K562 (cell line): ENCODE measurements around the gene SEBOX. TPM values are rescaled to one million over a fixed set of nuclear protein-coding genes. Genes with fewer than 3 reads are reported as not detected.
A peak's percentile ranks its signal among the peaks of the same experiment; 100 is the strongest.

Source experiments
- ATAC-seq: fragments of 200-7000 bp; cut with Tn5 transposase; 3 replicates; pipeline ENCODE4 v1.9.1; 2020; ENCODE audit warnings: moderate library complexity
- BruUV-seq: library from RNA; stranded (reverse); fragments of 400-500 nt; replicated peaks from 2 replicates; lab custom pipeline; 2021; lab: Mats Ljungman, UMichigan
- CTCF ChIA-PET: fragments of 300-600 bp; formaldehyde crosslinking; extraction: SDS; loops from one replicate; lab custom pipeline; 2021; ENCODE audit warnings: low intra/inter-chr PET ratio; lab: Yijun Ruan, JAX
- POLR2A ChIA-PET: fragments of 300-600, 350-650 bp; sonication (Branson Sonifier 250); formaldehyde crosslinking; extraction: SDS; loops from one replicate; lab custom pipeline; 2021; ENCODE audit warnings: antibody characterized with exemption, inconsistent platforms; lab: Yijun Ruan, JAX
- DNase-seq, 4 experiments: peaks; one replicate each; pipeline versions ENCODE4 v3.0.0 to v3.0.0-alpha.2; 2011 to 2018; ENCODE audit warnings: low spot score in 3 of 4, mixed read lengths in 3 of 4; ENCODE audit errors: extremely low read depth in 1 of 4
- FAIRE-seq: peaks from 2 replicates; lab custom pipeline; 2011; peaks lifted over from hg19 to GRCh38; lab: Jason Lieb, UNC
- H2AFZ ChIP-seq: 2 replicates; pipeline ENCODE4 v1.6.0; 2011; ENCODE audit warnings: low read depth, low read length, control low read depth, inconsistent platforms
- H3K27ac ChIP-seq: fragments of 200-600 bp; 3 replicates; pipeline ENCODE4 v1.8.0; 2011; ENCODE audit warnings: low read depth, mild to moderate bottlenecking, control low read depth, inconsistent platforms, low read length, moderate library complexity, mixed read lengths; ENCODE audit errors: extremely low read depth
- H3K27me3 ChIP-seq, 2 experiments: fragments of 300-600 bp in 1 of 2; 2 replicates in 1 of 2; 3 replicates in 1 of 2; pipeline versions ENCODE4 v1.6.0 to v1.8.0; 2011; ENCODE audit warnings: inconsistent platforms in 2 of 2, low read length in 2 of 2, mild to moderate bottlenecking in 1 of 2, mixed read lengths in 1 of 2, moderate library complexity in 1 of 2; ENCODE audit not compliant: control insufficient read depth in 2 of 2, insufficient read depth in 2 of 2
- H3K36me3 ChIP-seq: fragments of 300-600 bp; 3 replicates; pipeline ENCODE4 v1.8.0; 2011; ENCODE audit warnings: mild to moderate bottlenecking, low read length, inconsistent platforms; ENCODE audit not compliant: control insufficient read depth, insufficient read depth
- H3K4me1 ChIP-seq, 2 experiments: fragments of 200-600 bp in 1 of 2; replicated peaks in 1 of 2; 2 replicates in 1 of 2; 3 replicates in 1 of 2; pipeline versions ENCODE4 v1.5.1 to v1.8.0; 2011; ENCODE audit warnings: inconsistent platforms in 2 of 2, low read length in 2 of 2, mild to moderate bottlenecking in 1 of 2, mixed read lengths in 1 of 2, moderate library complexity in 1 of 2; ENCODE audit not compliant: control insufficient read depth in 2 of 2, insufficient read depth in 2 of 2
- H3K4me2 ChIP-seq: 2 replicates; pipeline ENCODE4 v1.6.1; 2011; ENCODE audit warnings: low read length, control low read depth, inconsistent platforms, mixed read lengths; ENCODE audit not compliant: insufficient read depth
- H3K4me3 ChIP-seq: fragments of 200-600 bp; sonication (generic), shearing (Covaris generic); 2 replicates; pipeline ENCODE4 v1.5.1; 2016; ENCODE audit warnings: control low read depth, inconsistent platforms
- H3K79me2 ChIP-seq: fragments of 200-600 bp; 3 replicates; pipeline ENCODE4 v1.8.0; 2011; ENCODE audit warnings: low read length, inconsistent platforms; ENCODE audit not compliant: control insufficient read depth, insufficient read depth
- H3K9ac ChIP-seq, 2 experiments: 2 replicates each; pipeline versions ENCODE4 v1.6.0 to v1.6.1; 2011; ENCODE audit warnings: low read depth in 2 of 2, low read length in 2 of 2, control low read depth in 1 of 2, inconsistent platforms in 1 of 2, mild to moderate bottlenecking in 1 of 2, mixed read lengths in 1 of 2; ENCODE audit not compliant: insufficient read depth in 1 of 2
- H3K9me1 ChIP-seq: one replicate; pipeline ENCODE4 v1.6.0; 2011; ENCODE audit warnings: inconsistent platforms, mild to moderate bottlenecking, low read length, moderate library complexity; ENCODE audit not compliant: control insufficient read depth, insufficient read depth
- H3K9me3 ChIP-seq: replicated peaks from 2 replicates; pipeline ENCODE4 v1.5.1; 2011; ENCODE audit warnings: low read depth, low read length, inconsistent platforms; ENCODE audit not compliant: control insufficient read depth, insufficient read depth
- H4K20me1 ChIP-seq: replicated peaks from 2 replicates; pipeline ENCODE4 v1.6.1; 2011; ENCODE audit warnings: low read length, inconsistent platforms, mixed read lengths; ENCODE audit not compliant: control insufficient read depth, insufficient read depth
- CREB3L1 ChIP-seq: fragments of 450-650 bp; IDR thresholded peaks from 2 replicates; pipeline ENCODE4 v1.6.1; 2014; ENCODE audit warnings: low read depth, mild to moderate bottlenecking, moderate library complexity, borderline replicate concordance
- KDM4B ChIP-seq, 2 experiments: fragments of 450-650 bp in 1 of 2; sonication (generic) in 1 of 2; IDR thresholded peaks; 2 replicates each; pipeline ENCODE4 v1.6.1; 2016 to 2017; ENCODE audit warnings: borderline replicate concordance in 2 of 2, antibody characterized with exemption in 1 of 2, low read depth in 1 of 2, mild to moderate bottlenecking in 1 of 2
- PYGO2 ChIP-seq: fragments of 450-650 bp; IDR thresholded peaks from 2 replicates; pipeline ENCODE4 v1.6.1; 2016; ENCODE audit warnings: mild to moderate bottlenecking, missing genetic modification characterization, moderate library complexity, missing compliant biosample characterization
- SMARCA4 ChIP-seq: fragments of 450-650 bp; IDR thresholded peaks from 2 replicates; pipeline ENCODE4 v1.6.1; 2016
- SMARCC2 ChIP-seq: fragments of 450-650 bp; IDR thresholded peaks from 2 replicates; pipeline ENCODE4 v1.6.1; 2017; ENCODE audit warnings: antibody characterized with exemption, moderate library complexity, mild to moderate bottlenecking, low read depth
- ZNF639 ChIP-seq, 2 experiments: fragments of 200-800 bp in 1 of 2; sonication (Bioruptor generic) in 1 of 2; sonication (generic) in 1 of 2; formaldehyde crosslinking in 1 of 2; IDR thresholded peaks in 1 of 2; conservative IDR thresholded peaks in 1 of 2; 2 replicates each; pipeline versions ENCODE4 v1.5.0 to v1.6.1; 2016 to 2020; ENCODE audit warnings: missing compliant biosample characterization in 1 of 2, missing genetic modification characterization in 1 of 2, missing genetic modification reagents in 1 of 2
- WGBS: fragments of 100-300 bp; shearing (Covaris generic); methylation state at CpG from one replicate; pipeline ENCODE4 v1.1.6; 2016; ENCODE audit warnings: low coverage, mixed read lengths; ENCODE audit not compliant: insufficient coverage; ENCODE audit errors: missing lambda C conversion rate; 5-methylcytosine and 5-hydroxymethylcytosine counted together
- in situ Hi-C: fragments of 300-500 bp; cut with MboI; formaldehyde crosslinking; loops from 4 replicates; pipeline ENCODE4 v1.15.0; 2018; ENCODE audit warnings: inconsistent platforms, mixed read lengths
- intact Hi-C: fragments of 100-400 bp; cut with micrococcal nuclease; formaldehyde crosslinking; loops from 2 replicates; pipeline ENCODE4 v1.14.2; 2022
- polyA plus RNA-seq, 8 experiments: library from polyadenylated mRNA; depleted of rRNA in 4 of 8; stranded (reverse) in 5 of 8; unstranded in 3 of 8; fragments of >200 nt; fragmentation: Nextera tagmentation in 2 of 8; fragmentation: Illumina TruSeq in 1 of 8; extraction: Ambion mirVana in 2 of 8; extraction: Trizol in 1 of 8; gene quantifications; 2 replicates each; pipeline versions ENCODE4 v1.2.1 to v1.2.3, GENCODE V29; 2011 to 2014; ENCODE audit warnings: inconsistent platforms in 1 of 8, missing spikeins in 1 of 8
- total RNA-seq, 7 experiments: library from RNA; depleted of rRNA in 6 of 7; stranded (reverse); fragments of >200 nt in 6 of 7; fragmentation: Illumina TruSeq in 2 of 7; extraction: Trizol in 2 of 7; gene quantifications; 2 replicates each; pipeline versions ENCODE4 v1.2.1 to v1.2.3, GENCODE V29; 2011 to 2021; ENCODE audit warnings: low replicate concordance in 1 of 7

The SEBOX gene
- total and polyA plus RNA-seq, 9 of the 15 experiments (the other 6 are each of a cell fraction or from before 2014, with no cell fraction given): not detected

DNA sequence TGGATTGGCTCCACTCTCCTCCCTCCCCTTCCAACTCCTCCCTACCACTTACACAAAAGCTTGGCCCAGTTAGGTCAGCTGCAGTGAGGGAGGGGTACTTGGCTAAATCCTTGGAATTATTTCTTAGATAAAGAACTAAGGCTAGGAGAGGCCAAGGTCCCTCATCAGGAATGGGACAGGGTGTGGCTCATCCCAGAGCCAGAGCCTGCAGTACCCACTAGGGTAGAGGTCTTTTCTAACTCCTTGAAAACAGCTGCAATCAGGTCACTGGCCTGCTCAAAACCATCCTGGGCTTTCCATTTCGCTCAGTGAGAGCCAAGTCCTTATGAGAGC lies 42.9 kb upstream of the SEBOX start:
- in situ Hi-C loops (no loop called here), intact Hi-C loops (no loop called here)
- peaks cover 8 to 21% of the 10 kb centered on the region in 2 experiments; a peak in 3 of 5 replicates for H3K4me1 ChIP-seq
- H2AFZ ChIP-seq: no peak overlapping the region
- no peaks in the 10 kb centered on the region for H3K9me1 ChIP-seq
- DNase-seq: no peak
- WGBS: 27% methylated on average over 1 of the region's 1 CpG
- no peak overlapping the region for H3K4me2 ChIP-seq
- H3K9ac ChIP-seq: peak overlapping the region in 1 of 2 experiments; percentile 3; a peak in 1 of 4 replicates
- peaks cover 0 to 3% of the 10 kb centered on the region in 2 experiments; a peak in 1 of 5 replicates for H3K27me3 ChIP-seq
- ATAC-seq: no peak
- no peaks in the 10 kb centered on the region for H4K20me1 ChIP-seq
- FAIRE-seq: no peak
- peaks cover 2% of the 10 kb centered on the region; the same call in 1 of the 3 replicates for H3K36me3 ChIP-seq
- H3K4me3 ChIP-seq: no peak overlapping the region
- BruUV-seq: no TSS peak
- CTCF ChIA-PET: no interaction called here
- H3K79me2 ChIP-seq: peaks cover 2% of the 10 kb centered on the region; the same call in 1 of the 3 replicates
- TF ChIP-seq PYGO2 (tag) (no peak), KDM4B (IDR thresholded peaks at IDR 0.05; ENCODE audit: borderline replicate concordance in 2 of 2, low read depth in 1 of 2) (no peak), CREB3L1 (no peak), ZNF639 (CRISPR knock-in tag; conservative IDR thresholded peaks at IDR 0.05 in 1 of 2, IDR thresholded peaks at IDR 0.05 in 1 of 2) (no peak), SMARCC2 (no peak), SMARCA4 (no peak)
- H3K27ac ChIP-seq: no peak overlapping the region
- H3K9me3 ChIP-seq: no peaks in the 10 kb centered on the region
- POLR2A ChIA-PET: interaction anchor here (0.5 kb wide), 1 partner anchor 887 kb away, joined by 4 read pairs; no protein-coding TSS in a partner anchor
